H1 (cell line): Measurements from ENCODE around the gene PAK6. TPM values are rescaled to one million over a fixed set of nuclear protein-coding genes. Genes with fewer than 3 reads are reported as not detected.

Experiments
- CHD1 ChIP-seq: IDR thresholded peaks from 2 replicates; pipeline ENCODE4 v1.6.1; 2012; ENCODE audit warnings: low read depth, low read length, improper control_type of control experiment
- FOSL1 ChIP-seq: IDR thresholded peaks from 2 replicates; pipeline ENCODE4 v1.6.1; 2011; ENCODE audit warnings: mild to moderate bottlenecking, low read depth, low read length, moderate library complexity; ENCODE audit not compliant: insufficient read depth
- GTF2F1 ChIP-seq: IDR thresholded peaks from 2 replicates; pipeline ENCODE4 v1.6.1; 2012; ENCODE audit warnings: low read depth, low read length, improper control_type of control experiment, borderline replicate concordance
- NANOG ChIP-seq: IDR thresholded peaks from 2 replicates; pipeline ENCODE4 v1.6.1; 2011; ENCODE audit warnings: low read length, low read depth, mild to moderate bottlenecking, inconsistent platforms; ENCODE audit not compliant: insufficient read depth, poor library complexity, severe bottlenecking
- polyA plus RNA-seq, 7 experiments: library from polyadenylated mRNA; depleted of rRNA in 3 of 7; stranded (reverse) in 5 of 7; unstranded in 2 of 7; fragments of >200 nt in 5 of 7; fragments of 200-250 nt in 2 of 7; gene quantifications; 1 replicate in 5 of 7; 2 replicates in 1 of 7; 4 replicates in 1 of 7; pipeline versions ENCODE4 v1.2.1 to v1.2.3, GENCODE V29; 2011 to 2013; ENCODE audit warnings: missing spikeins in 2 of 7, mixed read lengths in 2 of 7
- total RNA-seq: library from RNA; stranded (reverse); fragmentation: NEBNext Ultra II Directional; extraction: Animal tissue kit (Norgen Biotek cat#: 25700); gene quantifications from 2 replicates; pipeline ENCODE4 v1.2.1, GENCODE V29; 2021
- TF ChIP-seq, protein P1 (sequence below), 3 experiments: IDR thresholded peaks; 1 replicate in 2 of 3; 2 replicates in 1 of 3; pipeline versions ENCODE4 v1.5.1 to v1.6.1; 2011; ENCODE audit warnings: low read length in 3 of 3, mild to moderate bottlenecking in 3 of 3, inconsistent platforms in 2 of 3, low read depth in 1 of 3, moderate library complexity in 1 of 3; ENCODE audit not compliant: insufficient read depth in 1 of 3; ENCODE audit errors: control extremely low read depth in 1 of 3

Gene PAK6
- total and polyA plus RNA-seq, 2 of the 8 experiments (the other 6 are each of a cell fraction or from before 2014, with no cell fraction given): 6.9 to 9.4 TPM

DNA sequence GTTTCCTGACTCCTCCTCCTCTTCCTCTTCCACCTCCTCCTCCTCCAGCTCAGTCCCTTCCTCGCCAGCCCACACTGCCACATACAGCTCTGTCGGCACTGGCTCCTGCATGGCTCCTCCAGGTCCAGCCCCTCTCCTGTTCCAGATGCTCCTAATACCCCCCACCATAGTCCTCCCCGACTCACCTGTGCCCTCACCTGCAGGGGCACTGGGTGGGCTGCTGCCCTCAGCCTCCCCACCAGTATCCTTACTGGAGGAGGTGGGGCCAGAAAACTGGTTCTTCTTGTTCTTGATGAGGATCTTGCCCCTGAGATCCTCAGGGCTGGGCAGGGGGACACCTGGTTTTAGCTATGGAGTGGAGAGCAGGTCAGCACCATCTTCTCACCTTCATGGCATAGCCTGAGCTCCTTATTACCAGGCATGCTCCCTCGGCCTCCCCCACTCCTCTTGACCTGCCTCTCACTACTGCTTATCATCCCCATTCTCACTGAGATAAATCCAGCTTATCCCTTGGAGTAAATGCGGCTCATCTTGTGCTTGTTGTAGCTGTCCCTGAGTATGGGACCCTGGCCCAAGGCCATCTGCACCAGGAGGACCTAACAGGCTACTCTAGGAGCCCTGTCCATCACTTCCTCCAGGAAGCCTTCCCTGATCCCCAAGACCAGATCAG lies 57.8 kb downstream of the PAK6 start (continued):
- TF ChIP-seq, protein P1, sequence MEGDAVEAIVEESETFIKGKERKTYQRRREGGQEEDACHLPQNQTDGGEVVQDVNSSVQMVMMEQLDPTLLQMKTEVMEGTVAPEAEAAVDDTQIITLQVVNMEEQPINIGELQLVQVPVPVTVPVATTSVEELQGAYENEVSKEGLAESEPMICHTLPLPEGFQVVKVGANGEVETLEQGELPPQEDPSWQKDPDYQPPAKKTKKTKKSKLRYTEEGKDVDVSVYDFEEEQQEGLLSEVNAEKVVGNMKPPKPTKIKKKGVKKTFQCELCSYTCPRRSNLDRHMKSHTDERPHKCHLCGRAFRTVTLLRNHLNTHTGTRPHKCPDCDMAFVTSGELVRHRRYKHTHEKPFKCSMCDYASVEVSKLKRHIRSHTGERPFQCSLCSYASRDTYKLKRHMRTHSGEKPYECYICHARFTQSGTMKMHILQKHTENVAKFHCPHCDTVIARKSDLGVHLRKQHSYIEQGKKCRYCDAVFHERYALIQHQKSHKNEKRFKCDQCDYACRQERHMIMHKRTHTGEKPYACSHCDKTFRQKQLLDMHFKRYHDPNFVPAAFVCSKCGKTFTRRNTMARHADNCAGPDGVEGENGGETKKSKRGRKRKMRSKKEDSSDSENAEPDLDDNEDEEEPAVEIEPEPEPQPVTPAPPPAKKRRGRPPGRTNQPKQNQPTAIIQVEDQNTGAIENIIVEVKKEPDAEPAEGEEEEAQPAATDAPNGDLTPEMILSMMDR (IDR thresholded peaks at IDR 0.05; ENCODE audit: control extremely low read depth in 1 of 3, insufficient read depth in 1 of 3, low read depth in 1 of 3, low read length in 3 of 3): no peak
- TF ChIP-seq CHD1 (no peak), NANOG (no peak), GTF2F1 (no peak), FOSL1 (no peak)
- TF ChIP-seq, all 59 proteins: peak for 0
